ENCODE measurements around the gene APOC1. TPM values are rescaled to one million over a fixed set of nuclear protein-coding genes. Genes with fewer than 3 reads are reported as not detected.

APOC1 gene
- total and polyA plus RNA-seq, 8 donors: 9.2 to 569 (median 12.6) TPM

- H3K9me3 ChIP-seq: no peaks in the 10 kb centered on the region
- peak overlapping the region; percentile 92 to 95 for H3K27ac ChIP-seq
- H3K4me3 ChIP-seq: peak overlapping the region; percentile 48 to 80
- TF ChIP-seq CTCF (IDR thresholded peaks at IDR 0.05): no peak
- peak in 3 of 4 donors; percentile 97 to 100 (median 100) for DNase-seq
- H3K4me1 ChIP-seq: peaks cover 16 to 31% of the 10 kb centered on the region in 2 donors
- peak; percentile 91 for ATAC-seq
- peaks cover 0 to 60% of the 10 kb centered on the region in 2 donors for H3K36me3 ChIP-seq
- H3K27me3 ChIP-seq: no peaks in the 10 kb centered on the region
- intact Hi-C loops (cut with DNase I): no loop called here
Observed at GRCh38 chr19:44890366-44891015, 23.9 kb upstream of the APOC1 start.

GRCh38 chr19:44891016-44891882 is 23.2 kb upstream of the APOC1 start, which contains the start of gene TOMM40:
TSS of gene TOMM40 (plus strand) at chr19:44891254. CDS start at chr19:44891416, 162 bp downstream.
- Histone ChIP-seq H3K36me3 (peaks cover 0 to 60% of the 10 kb centered on the region in 2 donors), H3K4me1 (peaks cover 16 to 31% of the 10 kb centered on the region in 2 donors), H3K4me3 (peak within 1 kb of the TSS; percentile 80 to 82), H3K27me3 (no peaks in the 10 kb centered on the region), H3K9me3 (no peaks in the 10 kb centered on the region), H3K27ac (peak within 1 kb of the TSS; percentile 92 to 95)
- intact Hi-C loops (cut with DNase I): no loop called here
- ATAC-seq (no peak), DNase-seq (peak in 2 of 4 donors; percentile 97 to 100)
- TF ChIP-seq CTCF (IDR thresholded peaks at IDR 0.05): no peak

- intact Hi-C loops (cut with DNase I): no loop called here
- no peak for ATAC-seq
Observed at GRCh38 chr19:44892932-44893331, 21.5 kb upstream of the APOC1 start.

GRCh38 chr19:44893332-44894051 is 20.9 kb upstream of the APOC1 start:
- H3K27me3 ChIP-seq: no peaks in the 10 kb centered on the region
- H3K4me1 ChIP-seq: peaks cover 16 to 31% of the 10 kb centered on the region in 2 donors
- peaks cover 0 to 60% of the 10 kb centered on the region in 2 donors for H3K36me3 ChIP-seq
- no peak overlapping the region for H3K4me3 ChIP-seq
- no peak overlapping the region for H3K27ac ChIP-seq
- no peaks in the 10 kb centered on the region for H3K9me3 ChIP-seq
- intact Hi-C loops (cut with DNase I): no loop called here
- ATAC-seq (no peak), DNase-seq (no peak)
- TF ChIP-seq CTCF (IDR thresholded peaks at IDR 0.05): no peak

More at GRCh38 chr19:44892932-44893331, 21.5 kb upstream of the APOC1 start:
- Histone ChIP-seq H3K4me3 (peak overlapping the region in 1 of 2 donors; percentile 80), H3K27ac (no peak overlapping the region), H3K36me3 (peaks cover 0 to 60% of the 10 kb centered on the region in 2 donors), H3K27me3 (no peaks in the 10 kb centered on the region), H3K9me3 (no peaks in the 10 kb centered on the region), H3K4me1 (peaks cover 16 to 31% of the 10 kb centered on the region in 2 donors)
- no peak for TF ChIP-seq CTCF (IDR thresholded peaks at IDR 0.05)
- DNase-seq: no peak
